ENCODE data around the gene TMEM125. TPM values are rescaled to one million over a fixed set of nuclear protein-coding genes. Genes with fewer than 3 reads are reported as not detected.

The TMEM125 gene
- polyA plus RNA-seq, 12 donors, result 0.08 to 1.1 (median 0.64) TPM; not detected in 8

GRCh38 chr1:43309405-43310025 is 39.7 kb downstream of the TMEM125 start:
- DNase-seq, result no peak

GRCh38 chr1:43311521-43311920 is 41.7 kb downstream of the TMEM125 start:
- DNase-seq, result no peak

DNA sequence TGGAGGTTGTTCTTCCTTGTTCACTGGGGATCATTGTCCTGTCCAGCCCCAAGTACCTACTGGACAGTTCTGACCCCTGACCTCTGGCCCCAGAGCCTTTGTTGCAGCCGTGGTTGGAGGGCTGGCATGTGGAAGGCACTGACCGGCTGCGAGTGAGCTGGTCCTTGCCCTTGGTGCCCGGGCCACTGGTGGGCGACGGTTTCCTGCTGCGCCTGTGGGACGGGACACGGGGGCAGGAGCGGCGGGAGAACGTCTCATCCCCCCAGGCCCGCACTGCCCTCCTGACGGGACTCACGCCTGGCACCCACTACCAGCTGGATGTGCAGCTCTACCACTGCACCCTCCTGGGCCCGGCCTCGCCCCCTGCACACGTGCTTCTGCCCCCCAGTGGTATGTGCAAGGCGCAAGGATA is 42.4 kb downstream of the TMEM125 start:
- DNase-seq, result no peak

DNA sequence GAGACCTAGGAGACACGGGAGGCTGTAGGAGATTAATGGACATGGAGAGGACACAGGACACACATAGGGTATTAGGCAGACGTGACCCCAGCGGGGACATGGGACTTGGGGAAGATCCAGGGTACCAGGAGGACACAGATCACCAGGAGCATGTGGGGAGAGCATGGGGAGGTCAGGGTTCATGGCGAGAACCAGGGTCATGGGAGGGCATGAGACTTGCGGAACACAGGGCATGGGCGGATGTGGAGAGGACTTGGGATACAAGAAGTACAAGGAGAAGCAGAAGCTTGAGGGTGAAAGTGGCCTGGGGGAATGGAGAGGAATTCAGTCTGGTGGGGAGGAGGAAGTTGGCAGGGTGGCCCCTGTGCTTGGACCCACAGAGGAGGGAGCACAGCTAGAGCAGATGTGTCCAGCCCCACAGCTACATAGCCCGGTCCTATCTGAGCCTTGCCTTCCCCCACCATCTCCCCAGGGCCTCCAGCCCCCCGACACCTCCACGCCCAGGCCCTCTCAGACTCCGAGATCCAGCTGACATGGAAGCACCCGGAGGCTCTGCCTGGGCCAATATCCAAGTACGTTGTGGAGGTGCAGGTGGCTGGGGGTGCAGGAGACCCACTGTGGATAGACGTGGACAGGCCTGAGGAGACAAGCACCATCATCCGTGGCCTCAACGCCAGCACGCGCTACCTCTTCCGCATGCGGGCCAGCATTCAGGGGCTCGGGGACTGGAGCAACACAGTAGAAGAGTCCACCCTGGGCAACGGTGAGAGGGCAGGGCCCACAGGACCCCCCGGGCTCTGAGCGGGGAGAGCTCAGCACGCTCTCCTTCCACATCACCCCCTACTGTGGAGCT is 43.1 kb downstream of the TMEM125 start:
- DNase-seq, result no peak

GRCh38 chr1:43313771-43314170 is 44.0 kb downstream of the TMEM125 start:
- DNase-seq, result no peak

DNA sequence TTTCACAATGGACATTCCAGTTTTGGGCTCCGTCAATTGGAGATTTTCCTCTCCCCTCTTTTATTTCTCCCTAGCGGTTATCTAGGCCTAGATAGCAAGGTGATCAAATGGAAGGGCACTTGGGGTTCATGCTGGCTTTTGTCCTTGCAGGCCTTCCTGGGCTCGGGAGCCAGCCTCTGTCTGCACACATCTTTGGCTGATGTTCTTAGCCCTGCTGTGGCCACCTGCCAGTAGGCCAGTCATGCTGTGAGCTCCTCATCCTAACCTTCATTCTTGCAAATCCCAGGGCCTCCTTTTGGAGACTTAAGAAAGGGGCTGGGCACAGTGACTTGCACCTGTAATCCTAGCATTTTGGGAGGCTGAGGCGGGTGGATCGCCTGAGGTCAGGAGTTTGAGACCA is 44.5 kb downstream of the TMEM125 start:
- no peak for DNase-seq

GRCh38 chr1:43315481-43315880 is 45.7 kb downstream of the TMEM125 start:
- no peak for DNase-seq

DNA sequence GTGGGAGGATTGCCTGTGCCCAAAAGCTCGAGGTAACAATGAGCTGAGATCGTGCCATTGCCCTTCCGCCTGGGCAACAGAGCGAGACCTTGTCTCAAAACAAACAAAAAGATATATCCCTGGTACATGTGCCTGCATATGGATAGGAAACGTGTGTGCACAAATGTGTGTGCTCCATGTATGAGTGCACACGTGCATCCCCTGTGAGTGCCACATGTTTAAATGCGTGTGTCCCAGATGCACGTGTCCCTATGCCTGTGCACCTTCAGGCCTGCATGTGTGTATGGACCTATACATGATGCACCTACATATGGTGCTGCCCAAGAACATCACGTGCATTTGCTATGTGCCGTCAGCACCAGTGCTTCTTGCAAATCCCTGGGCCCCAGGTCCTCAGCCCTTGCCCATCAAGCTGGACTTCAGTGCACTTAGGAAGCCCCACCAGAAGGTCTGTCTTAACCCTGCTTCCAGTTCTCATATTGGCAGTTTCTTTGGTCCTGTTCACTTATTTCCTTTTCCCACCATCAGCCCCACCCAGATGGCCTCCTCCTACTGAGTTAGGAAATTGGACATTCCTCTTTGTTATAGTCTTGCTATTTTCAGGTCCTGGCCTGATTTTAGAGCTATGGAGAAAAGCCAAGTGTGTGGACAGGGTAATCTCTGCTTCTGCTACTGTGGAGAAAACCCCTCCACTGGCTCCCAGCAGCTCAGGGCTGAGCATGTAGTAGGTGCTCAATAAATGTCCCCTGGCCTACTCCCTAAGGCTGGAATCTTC is 46.4 kb downstream of the TMEM125 start:
- no peak for DNase-seq

GRCh38 chr1:43316738-43317520 is 47.1 kb downstream of the TMEM125 start:
- DNase-seq, result no peak

GRCh38 chr1:43317817-43318471 is 48.2 kb downstream of the TMEM125 start:
- DNase-seq, result no peak

GRCh38 chr1:43318831-43319230 is 49.0 kb downstream of the TMEM125 start:
- DNase-seq, result no peak

GRCh38 chr1:43319288-43319687 is 49.5 kb downstream of the TMEM125 start:
- no peak for DNase-seq

- DNase-seq, result no peak
These were observed 50.0 kb downstream of the TMEM125 start for GRCh38 chr1:43319766-43320165.

DNA sequence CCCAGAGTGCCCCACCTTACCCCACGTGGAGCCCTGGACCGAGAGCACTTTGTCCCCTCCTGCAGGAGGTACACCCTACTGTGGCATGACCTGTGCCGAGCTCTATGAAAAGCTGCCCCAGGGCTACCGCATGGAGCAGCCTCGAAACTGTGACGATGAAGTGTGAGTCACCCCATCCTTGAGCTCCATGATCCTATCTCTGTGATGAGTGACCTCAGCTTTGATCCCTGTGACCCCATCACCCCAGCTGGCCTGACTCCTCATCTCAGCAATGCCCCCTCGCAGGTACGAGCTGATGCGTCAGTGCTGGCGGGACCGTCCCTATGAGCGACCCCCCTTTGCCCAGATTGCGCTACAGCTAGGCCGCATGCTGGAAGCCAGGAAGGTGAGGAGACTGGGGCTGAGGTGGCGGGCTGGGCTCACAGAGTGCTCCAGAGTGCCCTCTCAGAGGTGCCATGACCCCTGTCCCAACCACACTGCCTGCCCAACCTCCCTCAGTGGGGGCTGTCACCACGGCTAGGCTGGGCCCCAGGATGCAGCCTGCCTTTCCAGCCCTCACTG is 51.6 kb downstream of the TMEM125 start:
- no peak for DNase-seq

GRCh38 chr1:43322506-43322905 is 52.7 kb downstream of the TMEM125 start:
- no peak for DNase-seq

Other genes starting within 250 kb of the TMEM125 start
- 10 to 100 TPM in 11 of 12 donors, not detected in 1; 29.3 to 49.3 (median 35.4) TPM for gene EBNA1BP2, start 97.7 kb upstream of the TMEM125 start, polyA plus RNA-seq (ENCODE audit: insufficient read length in 12 of 12)
- gene CFAP57, start 97.7 kb upstream of the TMEM125 start, polyA plus RNA-seq (ENCODE audit: insufficient read length in 12 of 12), result 1 to 10 TPM in 1 of 12 donors, under 1 TPM in 8, not detected in 3; 0.12 to 1.5 (median 0.27) TPM
- 10 to 100 TPM in 1 of 12 donors, 1 to 10 TPM in 1, under 1 TPM in 3, not detected in 7; 0.21 to 15.7 (median 0.53) TPM for gene C1orf210, start 15.6 kb downstream of the TMEM125 start, polyA plus RNA-seq (ENCODE audit: insufficient read length in 12 of 12)
- gene TIE1, start 31.0 kb downstream of the TMEM125 start, polyA plus RNA-seq (ENCODE audit: insufficient read length in 12 of 12), result 10 to 100 TPM in 11 of 12 donors, not detected in 1; 37.4 to 53.1 (median 40.9) TPM
- gene MPL, start 67.8 kb downstream of the TMEM125 start, polyA plus RNA-seq (ENCODE audit: insufficient read length in 12 of 12), result under 1 TPM in 7 of 12 donors, not detected in 5; 0.14 to 0.91 (median 0.26) TPM
- 10 to 100 TPM in 11 of 12 donors, not detected in 1; 10.4 to 28.5 (median 15.4) TPM for gene CDC20, start 89.0 kb downstream of the TMEM125 start, polyA plus RNA-seq (ENCODE audit: insufficient read length in 12 of 12)
- gene ELOVL1, start 98.0 kb downstream of the TMEM125 start, polyA plus RNA-seq (ENCODE audit: insufficient read length in 12 of 12), result 10 to 100 TPM in 11 of 12 donors, not detected in 1; 27.1 to 53.8 (median 36.8) TPM
- gene MED8, start 119.8 kb downstream of the TMEM125 start, polyA plus RNA-seq (ENCODE audit: insufficient read length in 12 of 12), result 10 to 100 TPM in 11 of 12 donors, not detected in 1; 17.0 to 35.2 (median 27.0) TPM
- gene SZT2, start 119.9 kb downstream of the TMEM125 start, polyA plus RNA-seq (ENCODE audit: insufficient read length in 12 of 12), result 10 to 100 TPM in 11 of 12 donors, not detected in 1; 11.1 to 28.1 (median 15.4) TPM
- gene HYI, start 183.9 kb downstream of the TMEM125 start, polyA plus RNA-seq (ENCODE audit: insufficient read length in 12 of 12), result 10 to 100 TPM in 11 of 12 donors, not detected in 1; 14.5 to 36.8 (median 20.7) TPM

Measured in muscle of arm (tissue), 12 donors.